H1 (cell line): ENCODE measurements around the gene AGBL4. TPM values are rescaled to one million over a fixed set of nuclear protein-coding genes. Genes with fewer than 3 reads are reported as not detected.

Experiments
- CEBPB ChIP-seq: IDR thresholded peaks from 2 replicates; pipeline ENCODE4 v1.6.1; 2012; ENCODE audit warnings: low read depth, low read length
- CREB1 ChIP-seq: IDR thresholded peaks from 2 replicates; pipeline ENCODE4 v1.6.1; 2012; ENCODE audit warnings: inconsistent platforms
- JUND ChIP-seq: IDR thresholded peaks from 2 replicates; pipeline ENCODE4 v1.6.1; 2011; ENCODE audit warnings: mild to moderate bottlenecking, improper control_type of control experiment, low read length
- polyA plus RNA-seq, 7 experiments: library from polyadenylated mRNA; depleted of rRNA in 3 of 7; stranded (reverse) in 5 of 7; unstranded in 2 of 7; fragments of >200 nt in 5 of 7; fragments of 200-250 nt in 2 of 7; gene quantifications; 1 replicate in 5 of 7; 2 replicates in 1 of 7; 4 replicates in 1 of 7; pipeline versions ENCODE4 v1.2.1 to v1.2.3, GENCODE V29; 2011 to 2013; ENCODE audit warnings: missing spikeins in 2 of 7, mixed read lengths in 2 of 7
- total RNA-seq: library from RNA; stranded (reverse); fragmentation: NEBNext Ultra II Directional; extraction: Animal tissue kit (Norgen Biotek cat#: 25700); gene quantifications from 2 replicates; pipeline ENCODE4 v1.2.1, GENCODE V29; 2021

The AGBL4 gene
- total and polyA plus RNA-seq, 2 of the 8 experiments (the other 6 are each of a cell fraction or from before 2014, with no cell fraction given), result 0.41 to 0.45 TPM

GRCh38 chr1:48757363-48757762, 1266.4 kb downstream of the AGBL4 start (continued):
- TF ChIP-seq CEBPB (no peak), CREB1 (no peak), JUND (no peak)
